GM18505 (cell line): ENCODE measurements around the gene APOO.

Experiments
- ATAC-seq: cut with Tn5 transposase; IDR thresholded peaks from one replicate; pipeline ENCODE4 v1.9.1; 2021; ENCODE audit not compliant: unreplicated experiment
- POLR2A ChIP-seq: IDR thresholded peaks from 4 replicates; pipeline ENCODE4 v1.6.1; 2011; ENCODE audit warnings: borderline replicate concordance; ENCODE audit not compliant: insufficient read depth, insufficient read length; ENCODE audit errors: extremely low read depth

APOO gene

GRCh38 chrX:23810279-23810678 is 97.5 kb downstream of the APOO start:
- ATAC-seq = no peak
- no peak for TF ChIP-seq POLR2A

- no peak for ATAC-seq
- no peak for TF ChIP-seq POLR2A
Observed at GRCh38 chrX:23805389-23805788, 102.3 kb downstream of the APOO start.

- no peak for ATAC-seq
- no peak for TF ChIP-seq POLR2A
Observed at GRCh38 chrX:23804578-23804977, 103.2 kb downstream of the APOO start.

- no peak for ATAC-seq
- no peak for TF ChIP-seq POLR2A
Observed at GRCh38 chrX:23803931-23804381, 103.8 kb downstream of the APOO start.

- no peak for TF ChIP-seq POLR2A
- ATAC-seq = no peak
Observed at GRCh38 chrX:23802431-23802830, 105.3 kb downstream of the APOO start.

GRCh38 chrX:23799469-23800065 is 108.2 kb downstream of the APOO start:
- TF ChIP-seq POLR2A = no peak

GRCh38 chrX:23797371-23798128 is 110.2 kb downstream of the APOO start:
- no peak for TF ChIP-seq POLR2A
- no peak for ATAC-seq

More at GRCh38 chrX:23799469-23800065, 108.2 kb downstream of the APOO start:
- no peak for ATAC-seq

GRCh38 chrX:23795221-23795620 is 112.5 kb downstream of the APOO start:
- no peak for TF ChIP-seq POLR2A
- ATAC-seq = no peak

GRCh38 chrX:23792861-23793553 is 114.7 kb downstream of the APOO start:
- ATAC-seq = no peak
- no peak for TF ChIP-seq POLR2A

- no peak for TF ChIP-seq POLR2A
- no peak for ATAC-seq
Observed at GRCh38 chrX:23790155-23790497, 117.6 kb downstream of the APOO start.

GRCh38 chrX:23789386-23790154 is 118.2 kb downstream of the APOO start:
- no peak for TF ChIP-seq POLR2A
- ATAC-seq = no peak

- ATAC-seq = no peak
Observed at GRCh38 chrX:23788946-23789345, 118.8 kb downstream of the APOO start.

GRCh38 chrX:23788521-23788920 is 119.2 kb downstream of the APOO start:
- no peak for ATAC-seq
- no peak for TF ChIP-seq POLR2A

More at GRCh38 chrX:23788946-23789345, 118.8 kb downstream of the APOO start:
- TF ChIP-seq POLR2A = no peak

- no peak for ATAC-seq
- no peak for TF ChIP-seq POLR2A
Observed at GRCh38 chrX:23787745-23788118, 120.0 kb downstream of the APOO start.

- TF ChIP-seq POLR2A = no peak
- ATAC-seq = no peak
Observed at GRCh38 chrX:23786268-23786815, 121.4 kb downstream of the APOO start.
